ENCODE results near the gene PIGBOS1. TPM values are rescaled to one million over a fixed set of nuclear protein-coding genes. Genes with fewer than 3 reads are reported as not detected.

The PIGBOS1 gene
- total RNA-seq, 2 donors from 2014 or later, result 11.4 to 14.8 TPM

GRCh38 chr15:55267401-55268175 lies 51.3 kb downstream of the PIGBOS1 start:
- Histone ChIP-seq H3K9me3 (no peaks in the 10 kb centered on the region), H3K4me1 (no peaks in the 10 kb centered on the region), H3K36me3 (no peaks in the 10 kb centered on the region), H3K27me3 (no peaks in the 10 kb centered on the region), H3K27ac (no peak overlapping the region), H3K4me3 (no peak overlapping the region)
- DNase-seq (ENCODE audit: low spot score), result no peak
- TF ChIP-seq CTCF (IDR thresholded peaks at IDR 0.05), result no peak

Other genes starting within 250 kb of the PIGBOS1 start
- gene RSL24D1, start 122.2 kb downstream of the PIGBOS1 start, total RNA-seq, result 10 to 100 TPM; 42.6 to 48.2 TPM
- gene RAB27A, start 29.3 kb downstream of the PIGBOS1 start, total RNA-seq, result 1 to 10 TPM; 5.0 to 7.9 TPM
- gene PIGB, start 99 bp upstream of the PIGBOS1 start, total RNA-seq, result 1 to 10 TPM; 3.2 to 3.3 TPM
- gene CCPG1, start 89.2 kb upstream of the PIGBOS1 start, total RNA-seq, result 10 to 100 TPM; 54.7 to 81.4 TPM
- 1 to 10 TPM; 1.6 to 5.6 TPM for gene PIERCE2, start 89.4 kb upstream of the PIGBOS1 start, total RNA-seq
- gene DNAAF4, start 189.1 kb upstream of the PIGBOS1 start, total RNA-seq, result 1 to 10 TPM; 1.0 to 1.1 TPM